PFSK-1 (cell line): Measurements from ENCODE around the gene CACNB2.

ENCODE experiments used
- FOXP2 ChIP-seq: optimal IDR thresholded peaks from 2 replicates; pipeline ENCODE3; 2011; ENCODE audit warnings: borderline replicate concordance, control low read depth, inconsistent platforms; ENCODE audit not compliant: insufficient read depth; ENCODE audit errors: extremely low read length, extremely low read depth
- POLR2AphosphoS5 ChIP-seq: IDR thresholded peaks from 2 replicates; pipeline ENCODE4 v1.6.1; 2012; ENCODE audit warnings: low read depth, mild to moderate bottlenecking, control low read depth, low read length, moderate library complexity
- REST ChIP-seq, 2 experiments: IDR thresholded peaks; 2 replicates each; pipeline versions ENCODE4 v1.6.1 to v1.8.0; 2011 to 2012; ENCODE audit warnings: low read depth in 2 of 2, low read length in 2 of 2, control low read depth in 1 of 2, inconsistent platforms in 1 of 2, mild to moderate bottlenecking in 1 of 2, moderate library complexity in 1 of 2; ENCODE audit not compliant: insufficient read depth in 1 of 2
- SIN3A ChIP-seq: IDR thresholded peaks from 2 replicates; pipeline ENCODE4 v1.6.1; 2012; ENCODE audit warnings: mild to moderate bottlenecking, low read length, moderate library complexity, borderline replicate concordance; ENCODE audit not compliant: insufficient read depth
- TAF1 ChIP-seq: IDR thresholded peaks from 2 replicates; pipeline ENCODE4 v1.6.1; 2012; ENCODE audit warnings: low read length, control low read depth, borderline replicate concordance; ENCODE audit not compliant: insufficient read depth

CACNB2 gene

GRCh38 chr10:18164748-18165361 lies 24.6 kb downstream of the CACNB2 start:
- TF ChIP-seq SIN3A (no peak), FOXP2 (peak; percentile 25), REST (IDR thresholded peaks at IDR 0.05; ENCODE audit: insufficient read depth in 1 of 2, low read depth in 2 of 2, low read length in 2 of 2) (no peak), POLR2AphosphoS5 (no peak), TAF1 (no peak)

- no peak for TF ChIP-seq REST (IDR thresholded peaks at IDR 0.05; ENCODE audit: insufficient read depth in 1 of 2, low read depth in 2 of 2, low read length in 2 of 2)
- no peak for TF ChIP-seq POLR2AphosphoS5
- TF ChIP-seq FOXP2 = no peak
- no peak for TF ChIP-seq TAF1
- no peak for TF ChIP-seq SIN3A
Measured at GRCh38 chr10:18178854-18179483, 38.7 kb downstream of the CACNB2 start.

- TF ChIP-seq TAF1 (no peak), POLR2AphosphoS5 (no peak), FOXP2 (no peak), REST (IDR thresholded peaks at IDR 0.05; ENCODE audit: insufficient read depth in 1 of 2, low read depth in 2 of 2, low read length in 2 of 2) (no peak), SIN3A (no peak)
Measured at GRCh38 chr10:18179891-18180290, 39.7 kb downstream of the CACNB2 start.

- TF ChIP-seq TAF1 (no peak), REST (IDR thresholded peaks at IDR 0.05; ENCODE audit: insufficient read depth in 1 of 2, low read depth in 2 of 2, low read length in 2 of 2) (no peak), FOXP2 (no peak), POLR2AphosphoS5 (no peak), SIN3A (no peak)
Measured at GRCh38 chr10:18185621-18186020, 45.4 kb downstream of the CACNB2 start.
